SU-DHL-6 (cell line): ENCODE measurements around the gene SELPLG.
"Not testable (repeated sequence)": the region's sequence is repeated elsewhere in the genome, so short reads cannot be mapped to it uniquely, and the experiment has no call there.

Experiments
- H2AFZ ChIP-seq: fragments of 200-600 bp; sonication (generic); 2 replicates; pipeline ENCODE4 v1.6.1; 2014; ENCODE audit warnings: low read depth, mild to moderate bottlenecking, moderate library complexity, mixed read lengths, antibody characterized with exemption, low read length; ENCODE audit not compliant: severe bottlenecking
- H3F3A ChIP-seq: fragments of 200-600 bp; shearing (Covaris generic); 2 replicates; pipeline ENCODE4 v1.6.0; 2016; ENCODE audit warnings: antibody characterized with exemption, mild to moderate bottlenecking; ENCODE audit not compliant: insufficient read depth
- H3K27ac ChIP-seq: fragments of 200-600 bp; sonication (generic); 2 replicates; pipeline ENCODE4 v1.5.1; 2016; ENCODE audit warnings: low read depth, mild to moderate bottlenecking, low read length, moderate library complexity, mixed read lengths
- H3K27me3 ChIP-seq: fragments of 200-600 bp; sonication (generic), shearing (Covaris generic); 2 replicates; pipeline ENCODE4 v1.6.0; 2014; ENCODE audit warnings: mild to moderate bottlenecking, low read length
- H3K36me3 ChIP-seq: fragments of 200-600 bp; sonication (generic); 2 replicates; pipeline ENCODE4 v1.6.1; 2014; ENCODE audit warnings: mild to moderate bottlenecking, low read length, mixed read lengths
- H3K4me2 ChIP-seq: fragments of 300-600, 200-600 bp; shearing (Covaris generic), sonication (generic); 2 replicates; pipeline ENCODE4 v1.6.0; 2014; ENCODE audit warnings: low read length, low read depth, mild to moderate bottlenecking; ENCODE audit not compliant: poor library complexity, severe bottlenecking
- H3K4me3 ChIP-seq: fragments of 200-600 bp; sonication (generic); 2 replicates; pipeline ENCODE4 v1.5.1; 2014; ENCODE audit warnings: antibody characterized with exemption, low read length, mild to moderate bottlenecking, mixed read lengths; ENCODE audit not compliant: insufficient read depth, poor library complexity, severe bottlenecking
- H3K79me2 ChIP-seq: fragments of 200-600 bp; sonication (generic); 2 replicates; pipeline ENCODE4 v1.6.1; 2014; ENCODE audit warnings: mild to moderate bottlenecking, low read length, moderate library complexity; ENCODE audit not compliant: insufficient read depth
- H3K9ac ChIP-seq: fragments of 200-600 bp; sonication (generic); 2 replicates; pipeline ENCODE4 v1.7.0; 2014; ENCODE audit warnings: mild to moderate bottlenecking, low read length
- H3K9me2 ChIP-seq: fragments of 200-600 bp; sonication (generic); replicated peaks from 2 replicates; pipeline ENCODE4 v1.6.1; 2014; ENCODE audit warnings: low read length; ENCODE audit not compliant: insufficient read depth
- H3K9me3 ChIP-seq: fragments of 200-600 bp; sonication (generic); 2 replicates; pipeline ENCODE4 v1.6.1; 2014; ENCODE audit warnings: low read length, mixed read lengths; ENCODE audit not compliant: insufficient read depth
- H4K20me1 ChIP-seq: fragments of 200-600 bp; sonication (generic); 2 replicates; pipeline ENCODE4 v1.6.1; 2014; ENCODE audit warnings: low read depth, mild to moderate bottlenecking, antibody characterized with exemption, low read length, moderate library complexity, mixed read lengths
- EZH2phosphoT487 ChIP-seq: fragments of 200-600 bp; sonication (generic), shearing (Covaris generic); conservative IDR thresholded peaks from 2 replicates; pipeline ENCODE4 v1.6.1; 2018; ENCODE audit warnings: mild to moderate bottlenecking, antibody characterized with exemption, low read length, moderate library complexity, mixed read lengths
- TF ChIP-seq, protein P1 (sequence below): fragments of 200-600 bp; sonication (generic); IDR thresholded peaks from one replicate; pipeline ENCODE4 v1.5.1; 2017; ENCODE audit warnings: antibody characterized with exemption, mild to moderate bottlenecking, low read length, moderate library complexity; ENCODE audit not compliant: insufficient read depth, poor library complexity, severe bottlenecking

The SELPLG gene

GRCh38 chr12:108634341-108634751, 652 bp upstream of the SELPLG start:
- Histone ChIP-seq H3K9me3 (no peaks in the 10 kb centered on the region), H3K36me3 (no peaks in the 10 kb centered on the region), H4K20me1 (no peaks in the 10 kb centered on the region), H3K4me3 (peak overlapping the region; percentile 4), H2AFZ (no peak overlapping the region), H3K27me3 (no peaks in the 10 kb centered on the region; the same call in 1 of the 2 replicates), H3K4me2 (peak overlapping the region; percentile 64), H3F3A (peaks cover 42% of the 10 kb centered on the region), H3K27ac (peak overlapping the region; percentile 96), H3K9me2 (no peaks in the 10 kb centered on the region), H3K79me2 (no peaks in the 10 kb centered on the region), H3K9ac (peak overlapping the region; percentile 10; the same call in 1 of the 2 replicates)
- no peak for TF ChIP-seq EZH2phosphoT487
- TF ChIP-seq, protein P1, sequence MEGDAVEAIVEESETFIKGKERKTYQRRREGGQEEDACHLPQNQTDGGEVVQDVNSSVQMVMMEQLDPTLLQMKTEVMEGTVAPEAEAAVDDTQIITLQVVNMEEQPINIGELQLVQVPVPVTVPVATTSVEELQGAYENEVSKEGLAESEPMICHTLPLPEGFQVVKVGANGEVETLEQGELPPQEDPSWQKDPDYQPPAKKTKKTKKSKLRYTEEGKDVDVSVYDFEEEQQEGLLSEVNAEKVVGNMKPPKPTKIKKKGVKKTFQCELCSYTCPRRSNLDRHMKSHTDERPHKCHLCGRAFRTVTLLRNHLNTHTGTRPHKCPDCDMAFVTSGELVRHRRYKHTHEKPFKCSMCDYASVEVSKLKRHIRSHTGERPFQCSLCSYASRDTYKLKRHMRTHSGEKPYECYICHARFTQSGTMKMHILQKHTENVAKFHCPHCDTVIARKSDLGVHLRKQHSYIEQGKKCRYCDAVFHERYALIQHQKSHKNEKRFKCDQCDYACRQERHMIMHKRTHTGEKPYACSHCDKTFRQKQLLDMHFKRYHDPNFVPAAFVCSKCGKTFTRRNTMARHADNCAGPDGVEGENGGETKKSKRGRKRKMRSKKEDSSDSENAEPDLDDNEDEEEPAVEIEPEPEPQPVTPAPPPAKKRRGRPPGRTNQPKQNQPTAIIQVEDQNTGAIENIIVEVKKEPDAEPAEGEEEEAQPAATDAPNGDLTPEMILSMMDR, result no peak

DNA sequence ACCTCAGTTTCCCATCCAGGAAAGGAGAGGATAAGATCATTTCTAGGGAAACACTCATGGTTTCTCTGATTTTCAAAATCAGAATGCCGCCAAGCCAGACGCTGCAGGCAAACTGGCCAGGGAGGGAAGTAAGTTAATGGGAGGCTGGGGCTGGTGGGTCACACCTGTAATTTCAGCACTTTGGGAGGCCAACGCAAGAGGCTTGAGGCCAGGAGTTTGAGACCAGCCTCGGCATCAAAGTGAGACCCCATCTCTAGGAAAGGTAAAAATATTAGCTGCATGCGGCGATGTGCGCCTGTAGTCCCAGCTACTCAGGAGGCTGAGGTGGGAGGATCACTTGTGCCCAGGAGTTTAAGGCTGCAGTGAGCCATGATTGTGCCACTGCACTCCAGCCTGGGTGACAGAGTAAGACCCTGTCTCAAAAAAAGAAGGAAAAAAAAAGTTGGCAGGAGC, 587 bp downstream of the SELPLG start:
- Histone ChIP-seq H4K20me1 (no peaks in the 10 kb centered on the region), H3K79me2 (no peaks in the 10 kb centered on the region), H3K4me2 (peak overlapping the region; percentile 53), H3K27me3 (no peaks in the 10 kb centered on the region), H3K27ac (peak overlapping the region; percentile 96), H3K4me3 (peak overlapping the region; percentile 26), H3K36me3 (no peaks in the 10 kb centered on the region), H3F3A (peaks cover 42% of the 10 kb centered on the region), H2AFZ (no peak overlapping the region), H3K9me3 (no peaks in the 10 kb centered on the region), H3K9ac (peak overlapping the region; percentile 24; the same call in 1 of the 2 replicates), H3K9me2 (no peaks in the 10 kb centered on the region)
- TF ChIP-seq, protein P1, result no peak
- no peak for TF ChIP-seq EZH2phosphoT487

GRCh38 chr12:108631261-108631660, 2.4 kb downstream of the SELPLG start:
- H3K27ac ChIP-seq, H3K9me2 ChIP-seq, H3K4me3 ChIP-seq, H4K20me1 ChIP-seq, H3K9me3 ChIP-seq, H3K27me3 ChIP-seq, H2AFZ ChIP-seq, H3K36me3 ChIP-seq, H3K79me2 ChIP-seq, H3K9ac ChIP-seq: not testable (repeated sequence)
- Histone ChIP-seq H3F3A (peaks cover 37% of the 10 kb centered on the region), H3K4me2 (peak overlapping the region; percentile 53)

DNA sequence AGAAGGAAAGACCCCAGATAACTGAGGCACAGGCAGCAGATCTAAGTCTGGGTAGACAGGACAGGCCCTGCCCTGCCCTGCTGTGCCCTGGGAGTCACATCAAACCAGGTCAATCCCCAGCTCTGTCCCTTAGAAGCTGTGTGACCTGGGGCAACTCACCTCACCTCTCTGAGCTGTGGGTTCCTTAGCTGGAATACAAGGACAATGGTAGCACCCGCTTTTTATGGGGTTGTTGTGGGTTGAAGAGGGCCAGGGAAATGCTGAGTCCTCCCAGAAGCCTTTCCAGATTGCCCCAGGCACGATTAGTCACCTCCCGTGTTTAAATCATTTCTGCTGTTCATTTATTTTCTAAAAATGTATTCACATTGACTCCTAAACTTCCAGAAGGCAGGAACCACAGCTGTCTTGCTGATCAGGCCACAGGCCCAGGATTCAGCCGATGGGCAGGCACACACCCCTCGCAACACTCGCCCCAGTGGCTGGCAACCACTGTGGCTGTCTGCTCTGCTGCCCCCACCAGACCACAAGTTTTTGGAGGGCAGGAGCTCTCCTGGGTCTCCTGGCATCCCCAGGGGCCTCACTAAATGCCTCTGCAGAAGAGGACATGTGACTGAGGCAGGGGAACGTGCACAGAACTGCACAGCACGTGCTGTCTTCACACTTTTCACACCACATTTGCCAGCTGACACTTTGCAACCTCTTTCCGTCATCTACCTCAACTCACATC, 3.0 kb downstream of the SELPLG start:
- H3K79me2 ChIP-seq, result no peaks in the 10 kb centered on the region
- peaks cover 30% of the 10 kb centered on the region for H3F3A ChIP-seq
- H4K20me1 ChIP-seq, result no peaks in the 10 kb centered on the region
- no peak overlapping the region for H2AFZ ChIP-seq
- no peak overlapping the region for H3K4me2 ChIP-seq
- no peaks in the 10 kb centered on the region for H3K9me3 ChIP-seq
- TF ChIP-seq, protein P1, result no peak
- TF ChIP-seq EZH2phosphoT487, result no peak
- no peak overlapping the region for H3K27ac ChIP-seq
- H3K9ac ChIP-seq, result no peak overlapping the region
- H3K9me2 ChIP-seq, result no peaks in the 10 kb centered on the region
- H3K36me3 ChIP-seq, result no peaks in the 10 kb centered on the region
- H3K27me3 ChIP-seq, result no peaks in the 10 kb centered on the region
- no peak overlapping the region for H3K4me3 ChIP-seq
